DOHH2 (cell line): ENCODE measurements around the gene CXCL9.

Experiments
- EZH2phosphoT487 ChIP-seq: fragments of 200-600 bp; sonication (generic); IDR thresholded peaks from 2 replicates; pipeline ENCODE4 v1.6.1; 2017; ENCODE audit warnings: borderline replicate concordance, mild to moderate bottlenecking, antibody characterized with exemption, low read length, moderate library complexity, mixed read lengths
- TF ChIP-seq, protein P1 (sequence below): fragments of 200-600 bp; sonication (generic); IDR thresholded peaks from one replicate; pipeline ENCODE4 v1.5.1; 2014; ENCODE audit warnings: antibody characterized with exemption, mild to moderate bottlenecking, low read depth, low read length; ENCODE audit not compliant: poor library complexity, severe bottlenecking

DNA sequence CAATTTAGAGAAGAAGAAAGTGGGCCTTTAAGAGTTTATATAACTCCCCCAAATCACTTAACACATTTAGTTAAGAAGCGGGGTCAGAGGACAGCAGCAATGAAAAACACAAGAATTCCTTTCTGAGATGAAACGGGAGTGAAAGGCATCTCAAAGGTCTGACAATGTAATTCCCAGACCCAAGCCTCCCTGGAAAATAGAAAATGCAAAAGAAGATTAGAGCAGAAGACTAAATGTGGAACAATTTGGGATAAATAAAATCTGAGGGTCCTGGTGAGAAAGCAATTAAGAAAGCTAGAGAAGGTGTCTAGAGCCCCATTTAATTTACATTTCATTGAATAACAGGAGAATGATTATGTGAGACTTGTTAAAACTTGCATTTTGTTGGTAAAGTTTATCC, 48.1 kb upstream of the CXCL9 start:
- TF ChIP-seq, protein P1, sequence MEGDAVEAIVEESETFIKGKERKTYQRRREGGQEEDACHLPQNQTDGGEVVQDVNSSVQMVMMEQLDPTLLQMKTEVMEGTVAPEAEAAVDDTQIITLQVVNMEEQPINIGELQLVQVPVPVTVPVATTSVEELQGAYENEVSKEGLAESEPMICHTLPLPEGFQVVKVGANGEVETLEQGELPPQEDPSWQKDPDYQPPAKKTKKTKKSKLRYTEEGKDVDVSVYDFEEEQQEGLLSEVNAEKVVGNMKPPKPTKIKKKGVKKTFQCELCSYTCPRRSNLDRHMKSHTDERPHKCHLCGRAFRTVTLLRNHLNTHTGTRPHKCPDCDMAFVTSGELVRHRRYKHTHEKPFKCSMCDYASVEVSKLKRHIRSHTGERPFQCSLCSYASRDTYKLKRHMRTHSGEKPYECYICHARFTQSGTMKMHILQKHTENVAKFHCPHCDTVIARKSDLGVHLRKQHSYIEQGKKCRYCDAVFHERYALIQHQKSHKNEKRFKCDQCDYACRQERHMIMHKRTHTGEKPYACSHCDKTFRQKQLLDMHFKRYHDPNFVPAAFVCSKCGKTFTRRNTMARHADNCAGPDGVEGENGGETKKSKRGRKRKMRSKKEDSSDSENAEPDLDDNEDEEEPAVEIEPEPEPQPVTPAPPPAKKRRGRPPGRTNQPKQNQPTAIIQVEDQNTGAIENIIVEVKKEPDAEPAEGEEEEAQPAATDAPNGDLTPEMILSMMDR: no peak
- TF ChIP-seq EZH2phosphoT487: no peak
